Colonic mucosa (tissue), 4 donors: ENCODE measurements around the gene OAS3. TPM values are rescaled to one million over a fixed set of nuclear protein-coding genes. Genes with fewer than 3 reads are reported as not detected.

ENCODE experiments used
- DNase-seq: peaks from one replicate; pipeline ENCODE4 v3.0.0-alpha.2; 2020
- H3K27ac ChIP-seq: fragments of 200-600 bp; one replicate; pipeline ENCODE4 v1.8.0; 2021
- H3K27me3 ChIP-seq: fragments of 200-600 bp; one replicate; pipeline ENCODE4 v1.8.0; 2021
- H3K36me3 ChIP-seq: fragments of 200-600 bp; one replicate; pipeline ENCODE4 v1.8.0; 2021
- H3K4me1 ChIP-seq: fragments of 200-600 bp; one replicate; pipeline ENCODE4 v1.8.0; 2021; ENCODE audit warnings: mild to moderate bottlenecking
- H3K4me3 ChIP-seq: fragments of 200-600 bp; one replicate; pipeline ENCODE4 v1.8.0; 2021
- H3K9ac ChIP-seq, 2 donors: one replicate each; pipeline ENCODE4 v1.7.0; 2013; ENCODE audit warnings: control low read depth in 2 of 2, low read depth in 2 of 2, low read length in 2 of 2
- H3K9me3 ChIP-seq: fragments of 200-600 bp; one replicate; pipeline ENCODE4 v1.8.0; 2021
- CTCF ChIP-seq: fragments of 200-600 bp; IDR thresholded peaks from one replicate; pipeline ENCODE4 v1.8.0; 2022; ENCODE audit warnings: antibody characterized with exemption, mild to moderate bottlenecking
- intact Hi-C: fragments of 100-400 bp; cut with DNase I; formaldehyde crosslinking; loops from one replicate; pipeline ENCODE4 v1.14.1; 2022
- total RNA-seq, 2 donors: library from RNA; stranded (reverse); fragmentation: NEBNext Ultra II Directional in 1 of 2; extraction: Animal tissue kit (Norgen Biotek cat#: 25700) in 1 of 2; gene quantifications; one replicate each; pipeline ENCODE4 v1.2.1, GENCODE V29; 2021
- donor health status: healthy.
- donor health status: DM: no; HTN: no; CAD: no.
- donor health status: DM: no; HTN: no; CAD: no.

The OAS3 gene
- 10 to 100 TPM; 15.2 to 39.1 TPM for total RNA-seq

GRCh38 chr12:112937741-112938719, at the start of gene OAS3:
TSS of gene OAS3 (plus strand) at chr12:112938474. CDS start at chr12:112938531, 57 bp downstream.
- peaks cover 8% of the 10 kb centered on the region for H3K4me1 ChIP-seq
- peak within 1 kb of the TSS; percentile 70 for H3K4me3 ChIP-seq
- no peak for TF ChIP-seq CTCF
- H3K36me3 ChIP-seq, result no peaks in the 10 kb centered on the region
- peak within 1 kb of the TSS; percentile 81 to 92 for H3K9ac ChIP-seq
- peak; percentile 92 for DNase-seq
- H3K9me3 ChIP-seq, result no peaks in the 10 kb centered on the region
- H3K27ac ChIP-seq, result peak within 1 kb of the TSS; percentile 81
- H3K27me3 ChIP-seq, result no peaks in the 10 kb centered on the region
- intact Hi-C loops, result loop anchor here (5.0 kb wide), 1 partner anchor 36 kb away; no protein-coding TSS in a partner anchor

GRCh38 chr12:112891093-112892024, 46.9 kb upstream of the OAS3 start:
- no peak overlapping the region for H3K4me3 ChIP-seq
- no peak for TF ChIP-seq CTCF
- H3K27me3 ChIP-seq, result no peaks in the 10 kb centered on the region
- no peak for DNase-seq
- intact Hi-C loops, result no loop called here
- no peaks in the 10 kb centered on the region for H3K9me3 ChIP-seq
- H3K27ac ChIP-seq, result no peak overlapping the region
- no peaks in the 10 kb centered on the region for H3K36me3 ChIP-seq
- H3K4me1 ChIP-seq, result no peaks in the 10 kb centered on the region
- no peak overlapping the region for H3K9ac ChIP-seq

- no peaks in the 10 kb centered on the region for H3K4me1 ChIP-seq
- H3K4me3 ChIP-seq, result no peak overlapping the region
- H3K9ac ChIP-seq, result no peak overlapping the region
- H3K27ac ChIP-seq, result no peak overlapping the region
- H3K9me3 ChIP-seq, result no peaks in the 10 kb centered on the region
- no peak for DNase-seq
- no peak for TF ChIP-seq CTCF
- H3K27me3 ChIP-seq, result no peaks in the 10 kb centered on the region
- no peaks in the 10 kb centered on the region for H3K36me3 ChIP-seq
- intact Hi-C loops, result no loop called here
Observed at GRCh38 chr12:112892856-112893255, 45.4 kb upstream of the OAS3 start.

GRCh38 chr12:112894128-112894527, 44.1 kb upstream of the OAS3 start:
- intact Hi-C loops, result no loop called here
- no peak for TF ChIP-seq CTCF
- H3K36me3 ChIP-seq, result no peaks in the 10 kb centered on the region
- DNase-seq, result no peak
- no peaks in the 10 kb centered on the region for H3K9me3 ChIP-seq
- H3K27ac ChIP-seq, result no peak overlapping the region
- H3K4me1 ChIP-seq, result no peaks in the 10 kb centered on the region
- no peak overlapping the region for H3K4me3 ChIP-seq
- no peaks in the 10 kb centered on the region for H3K27me3 ChIP-seq
- H3K9ac ChIP-seq, result no peak overlapping the region

GRCh38 chr12:112898380-112898779, 39.9 kb upstream of the OAS3 start:
- no peak overlapping the region for H3K27ac ChIP-seq
- H3K4me3 ChIP-seq, result no peak overlapping the region
- intact Hi-C loops, result no loop called here
- no peak for TF ChIP-seq CTCF
- H3K9me3 ChIP-seq, result no peaks in the 10 kb centered on the region
- no peaks in the 10 kb centered on the region for H3K27me3 ChIP-seq
- no peaks in the 10 kb centered on the region for H3K36me3 ChIP-seq
- H3K4me1 ChIP-seq, result no peaks in the 10 kb centered on the region
- H3K9ac ChIP-seq, result no peak overlapping the region
- DNase-seq, result no peak
